Measurements from ENCODE around the gene COL10A1.

The COL10A1 gene

GRCh38 chr6:116087437-116088027, 38.4 kb downstream of the COL10A1 start:
- DNase-seq (ENCODE audit: low read depth, low spot score): no peak

DNA sequence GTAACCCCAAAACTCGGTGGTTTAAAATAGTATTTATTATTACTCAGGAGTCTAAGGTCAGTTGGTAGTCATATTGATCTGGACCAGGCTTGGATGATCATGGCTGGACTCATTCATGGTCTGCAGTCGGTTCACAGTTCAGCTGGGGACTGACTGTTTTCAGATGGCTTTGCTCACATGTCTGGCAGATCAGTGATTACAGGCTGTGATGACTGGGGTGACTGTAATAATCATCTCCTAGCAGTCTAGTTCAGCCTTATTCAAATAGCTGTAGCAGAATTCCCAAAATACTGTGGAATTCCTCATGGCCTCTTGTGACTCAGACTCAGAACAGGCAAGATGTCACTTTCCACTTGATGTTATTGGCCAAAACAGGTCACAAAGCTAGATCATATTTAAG, 41.6 kb downstream of the COL10A1 start:
- no peak for DNase-seq (ENCODE audit: low read depth, low spot score)

DNA sequence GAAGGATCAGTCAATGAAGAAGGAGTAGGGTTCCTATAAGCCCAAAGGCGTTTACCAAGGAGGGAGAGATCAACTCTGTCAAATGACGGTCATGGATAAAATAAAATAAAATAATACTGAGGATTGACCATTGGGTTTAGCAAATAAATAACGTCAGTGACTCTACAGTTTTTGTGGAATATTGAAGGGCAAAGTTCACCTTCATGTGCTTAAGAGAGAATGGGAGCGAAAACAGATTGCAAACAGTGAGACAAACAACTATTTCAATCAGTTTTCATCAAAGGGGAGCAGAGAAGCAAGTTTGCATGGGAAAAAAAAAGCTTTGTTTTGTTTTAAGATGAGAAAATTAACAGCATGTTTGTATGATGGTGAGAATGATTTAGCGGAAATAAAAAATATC, 42.9 kb downstream of the COL10A1 start:
- DNase-seq (ENCODE audit: low read depth, low spot score): no peak

DNA sequence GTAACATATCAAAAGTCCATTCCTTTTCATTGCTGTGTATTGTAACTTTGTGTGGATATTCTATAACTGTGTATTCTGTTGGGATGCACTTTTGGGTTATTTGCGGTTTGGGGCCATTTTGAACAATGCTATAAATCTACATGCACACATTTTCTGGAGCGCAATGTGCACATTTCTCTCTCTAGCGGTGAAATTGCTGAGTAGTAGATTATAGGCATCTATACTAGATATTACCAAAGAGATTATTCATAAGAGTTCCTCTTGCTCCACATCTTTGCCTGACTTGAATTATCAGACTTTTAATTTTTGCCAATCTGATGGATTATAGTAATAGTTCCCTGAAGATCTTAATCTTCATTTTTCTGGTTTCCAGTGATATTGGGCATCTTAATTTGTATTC, 47.0 kb downstream of the COL10A1 start:
- no peak for DNase-seq (ENCODE audit: low read depth, low spot score)

DNA sequence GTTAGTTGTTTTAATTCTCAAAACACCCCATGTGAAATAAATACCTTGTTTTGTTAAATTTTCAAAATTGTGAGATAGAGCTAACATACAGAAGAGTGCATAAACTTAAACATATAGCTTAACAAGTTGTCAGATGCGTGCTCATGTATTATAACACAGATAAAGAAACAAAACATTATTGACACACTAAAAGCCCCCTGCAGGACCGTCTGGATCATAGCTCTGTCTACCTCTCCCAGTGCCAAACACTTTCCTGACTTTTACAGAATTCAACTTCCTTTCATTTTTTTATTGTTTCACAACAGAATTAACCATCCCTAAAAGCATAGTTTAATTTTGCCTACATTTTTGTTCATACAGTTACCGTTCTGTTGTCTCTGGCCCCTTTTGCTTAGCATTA, 47.4 kb downstream of the COL10A1 start:
- no peak for DNase-seq (ENCODE audit: low read depth, low spot score)

DNA sequence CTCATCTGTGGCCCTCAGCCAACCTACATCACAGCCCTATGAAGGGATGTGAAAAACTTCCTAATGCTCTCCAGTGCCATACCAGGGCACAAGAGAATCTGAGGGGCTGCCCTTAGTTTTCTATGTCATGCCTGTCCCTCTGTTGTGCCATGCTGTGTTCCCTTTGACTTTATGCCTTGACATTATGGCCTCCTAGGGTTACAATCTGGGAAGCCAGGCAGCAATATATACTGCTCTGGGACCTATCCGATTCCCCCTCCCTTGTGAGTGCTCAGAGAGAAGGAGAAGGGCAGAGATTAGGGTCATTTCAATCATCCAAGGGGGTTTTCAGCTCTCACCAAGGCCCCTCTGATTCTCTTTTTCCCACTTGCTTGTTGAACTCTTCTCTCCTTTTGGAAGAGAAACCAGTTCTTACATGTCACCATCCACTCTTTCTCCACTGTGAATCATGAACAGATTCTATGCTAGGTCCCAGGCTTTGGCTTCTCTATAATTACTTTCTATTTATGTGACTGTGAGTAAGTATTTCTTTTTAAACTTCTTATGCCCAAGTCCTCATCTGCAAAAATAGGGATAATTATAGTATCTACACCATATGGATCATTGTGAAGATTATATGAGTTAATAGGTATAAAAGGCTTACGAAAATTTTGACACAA, 51.1 kb downstream of the COL10A1 start:
- no peak for DNase-seq (ENCODE audit: low read depth, low spot score)

DNA sequence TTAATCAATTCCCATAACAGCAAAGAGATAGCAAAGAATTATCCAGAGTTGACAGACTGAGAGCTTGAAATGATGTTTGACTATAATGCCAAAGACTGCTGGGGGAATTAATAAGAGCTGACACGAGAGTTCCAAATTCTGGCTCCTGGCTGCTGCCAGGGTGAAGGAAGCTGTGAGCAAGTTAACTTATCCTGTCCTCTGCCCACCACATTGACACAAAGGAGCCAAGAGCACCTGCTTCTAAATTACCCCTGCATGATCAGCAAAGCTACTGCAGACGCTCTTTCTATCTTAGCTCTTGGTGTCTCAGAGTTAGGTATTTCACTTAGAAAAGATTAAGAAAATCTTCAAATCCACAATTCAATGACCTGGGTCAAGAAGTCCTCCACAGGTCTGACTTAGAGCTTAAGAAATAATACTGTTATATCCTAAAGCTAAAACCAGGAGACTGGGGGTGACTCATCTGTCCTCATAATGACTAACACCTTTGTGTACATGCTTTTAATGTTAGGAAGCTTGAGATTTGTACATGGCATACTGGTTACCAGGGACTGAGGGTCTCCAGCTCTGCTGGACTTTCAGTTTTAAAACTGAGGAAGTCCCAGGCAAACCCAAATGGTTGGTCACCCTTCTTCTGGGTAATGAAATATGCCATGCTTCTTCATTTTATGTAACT, 52.0 kb downstream of the COL10A1 start:
- no peak for DNase-seq (ENCODE audit: low read depth, low spot score)

- DNase-seq (ENCODE audit: low read depth, low spot score): no peak
Measured at GRCh38 chr6:116072368-116072767, 53.6 kb downstream of the COL10A1 start.

DNA sequence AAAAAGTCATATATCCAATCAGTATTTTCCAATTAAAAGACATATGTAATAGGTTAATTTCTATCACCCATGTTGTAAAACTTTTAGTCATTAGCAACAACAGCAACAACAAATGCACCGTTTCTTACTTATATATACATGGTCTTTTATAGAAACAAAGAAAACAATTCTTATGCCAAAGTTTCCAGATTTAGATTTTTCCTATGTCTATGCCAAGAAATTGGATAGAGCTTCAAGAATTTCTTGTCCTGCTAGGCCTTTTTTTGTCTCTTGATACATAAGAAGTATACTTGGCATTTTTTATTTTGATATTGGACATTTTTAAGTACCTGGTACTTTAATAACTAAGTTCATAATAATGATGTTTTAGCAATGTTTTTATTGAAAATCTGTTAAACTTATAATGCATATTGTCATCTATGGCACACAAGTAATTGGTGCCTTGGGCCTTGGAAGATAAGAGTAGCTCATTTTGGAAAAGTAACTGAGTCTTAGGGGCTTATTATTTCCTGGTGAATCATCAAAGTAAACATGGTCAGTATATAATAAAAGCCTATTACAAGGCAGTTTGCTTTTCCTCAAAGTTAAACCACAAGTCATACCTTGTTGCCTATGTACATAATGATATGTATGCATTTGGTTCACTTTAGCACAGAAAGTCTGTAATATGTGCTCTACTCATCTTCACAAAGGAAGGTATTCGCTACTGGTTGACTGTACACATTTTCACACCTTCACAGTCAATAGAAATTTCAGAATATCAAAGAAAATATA, 55.1 kb downstream of the COL10A1 start:
- DNase-seq (ENCODE audit: low read depth, low spot score): no peak

DNA sequence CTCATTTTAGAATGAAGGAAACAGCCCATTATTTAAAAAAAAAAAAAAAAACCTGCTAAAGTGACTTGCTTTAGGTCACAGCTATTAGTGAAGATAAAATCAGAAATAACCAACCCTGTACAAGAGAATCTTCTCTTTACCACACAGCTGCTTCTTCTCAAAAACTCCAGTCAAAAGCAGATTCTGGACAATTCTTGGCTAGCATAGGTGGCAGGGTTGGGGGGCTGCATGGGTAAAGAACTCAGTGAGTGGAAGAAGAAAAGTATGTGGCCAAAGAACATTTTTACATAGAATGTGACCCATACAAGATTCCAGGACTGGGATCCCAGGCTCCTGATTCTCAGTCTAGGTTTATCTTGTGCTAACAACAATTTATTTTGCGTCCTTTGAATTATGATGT, 55.8 kb downstream of the COL10A1 start:
- no peak for DNase-seq (ENCODE audit: low read depth, low spot score)

All from ELF-1 (cell line).